ENCODE results near the gene ANXA5.

GRCh38 chr4:121658125-121658524 is 38.7 kb downstream of the ANXA5 start:
- TF ChIP-seq GATA2 (IDR thresholded peaks at IDR 0.05; ENCODE audit: low read depth, low read length) = no peak
- TF ChIP-seq GATA3 (IDR thresholded peaks at IDR 0.05; ENCODE audit: low read depth, low read length) = no peak
